ENCODE measurements around the gene PIK3R5. TPM values are rescaled to one million over a fixed set of nuclear protein-coding genes. Genes with fewer than 3 reads are reported as not detected.

The PIK3R5 gene
- total RNA-seq, 1 experiment from 2014 or later = not detected

- H3K36me3 ChIP-seq (ENCODE audit: control insufficient read depth, insufficient read depth, low read length) = no peaks in the 10 kb centered on the region
- H3K4me3 ChIP-seq (ENCODE audit: low read depth, low read length) = no peak overlapping the region
- Mint-ChIP-seq H3K4me3 (ENCODE audit: unreplicated experiment) (no peak overlapping the region), H3K27me3 (ENCODE audit: insufficient read depth, unreplicated experiment) (peaks cover 2% of the 10 kb centered on the region), H3K4me1 (ENCODE audit: low read depth, unreplicated experiment) (no peaks in the 10 kb centered on the region), H3K36me3 (ENCODE audit: insufficient read depth, unreplicated experiment) (no peaks in the 10 kb centered on the region), H3K9me3 (ENCODE audit: unreplicated experiment) (no peaks in the 10 kb centered on the region), H3K27ac (ENCODE audit: unreplicated experiment) (no peak overlapping the region)
- CTCF ChIA-PET = no interaction called here
- POLR2A ChIA-PET = no interaction called here
- no peak for TF ChIP-seq CTCF (IDR thresholded peaks at IDR 0.05; ENCODE audit: insufficient read depth in 1 of 2, low read depth in 1 of 2, low read length in 1 of 2, severe bottlenecking in 1 of 2, unreplicated experiment in 1 of 2)
- no peaks in the 10 kb centered on the region for H3K9me3 ChIP-seq
- no TSS peak for BruUV-seq (replicated peaks)
- intact Hi-C loops (cut with micrococcal nuclease; ENCODE audit: unreplicated experiment) = no loop called here
- H3K27me3 ChIP-seq (replicated peaks; ENCODE audit: control insufficient read depth, insufficient read depth, low read length) = no peaks in the 10 kb centered on the region
- no peak for DNase-seq
- no peaks in the 10 kb centered on the region for H3K4me1 ChIP-seq
These were observed 24.0 kb downstream of the PIK3R5 start for GRCh38 chr17:8941520-8941919.

DNA sequence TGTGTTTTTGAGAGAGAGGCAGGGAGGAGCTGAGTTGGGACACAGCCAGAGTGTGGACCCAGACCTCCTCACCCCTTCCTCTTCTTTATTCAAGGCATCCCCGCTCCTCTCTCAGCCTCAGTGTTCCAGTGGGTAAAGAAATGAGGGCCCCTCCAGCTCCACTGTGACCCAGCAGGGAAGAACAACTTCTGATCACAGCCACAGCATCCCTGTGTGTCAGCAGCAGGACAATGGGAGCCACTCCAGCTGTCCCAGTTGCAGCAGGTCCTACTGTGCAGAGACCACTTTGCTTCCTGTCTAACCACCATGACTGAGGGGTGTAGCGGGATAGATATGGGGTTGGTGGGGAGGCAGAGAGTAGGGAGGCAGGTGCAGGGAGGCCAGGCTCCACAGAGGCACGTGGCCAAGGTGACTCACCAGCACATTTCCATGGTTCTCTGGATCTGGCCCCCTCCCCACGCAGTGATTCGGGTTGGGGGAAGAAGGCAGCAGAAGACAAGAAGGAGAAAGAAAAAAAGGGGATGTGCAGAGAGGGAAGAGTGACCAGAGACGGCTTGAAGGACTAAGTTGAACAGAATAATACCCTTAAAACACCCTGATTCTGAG is 24.5 kb downstream of the PIK3R5 start:
- H3K9me3 Mint-ChIP-seq (ENCODE audit: unreplicated experiment) = no peaks in the 10 kb centered on the region
- intact Hi-C loops (cut with micrococcal nuclease; ENCODE audit: unreplicated experiment) = no loop called here
- no peak overlapping the region for H3K27ac Mint-ChIP-seq (ENCODE audit: unreplicated experiment)
- H3K9me3 ChIP-seq = no peaks in the 10 kb centered on the region
- no peaks in the 10 kb centered on the region for H3K4me1 ChIP-seq
- peaks cover 6% of the 10 kb centered on the region for H3K27me3 Mint-ChIP-seq (ENCODE audit: insufficient read depth, unreplicated experiment)
- no peak for DNase-seq
- no peaks in the 10 kb centered on the region for H3K27me3 ChIP-seq (replicated peaks; ENCODE audit: control insufficient read depth, insufficient read depth, low read length)
- no peaks in the 10 kb centered on the region for H3K4me1 Mint-ChIP-seq (ENCODE audit: low read depth, unreplicated experiment)
- POLR2A ChIA-PET = no interaction called here
- no peak overlapping the region for H3K4me3 Mint-ChIP-seq (ENCODE audit: unreplicated experiment)
- H3K36me3 Mint-ChIP-seq (ENCODE audit: insufficient read depth, unreplicated experiment) = no peaks in the 10 kb centered on the region
- H3K36me3 ChIP-seq (ENCODE audit: control insufficient read depth, insufficient read depth, low read length) = no peaks in the 10 kb centered on the region
- CTCF ChIA-PET = no interaction called here
- no TSS peak for BruUV-seq (replicated peaks)
- no peak overlapping the region for H3K4me3 ChIP-seq (ENCODE audit: low read depth, low read length)
- TF ChIP-seq CTCF (IDR thresholded peaks at IDR 0.05; ENCODE audit: insufficient read depth in 1 of 2, low read depth in 1 of 2, low read length in 1 of 2, severe bottlenecking in 1 of 2, unreplicated experiment in 1 of 2) = no peak

- Mint-ChIP-seq H3K9me3 (ENCODE audit: unreplicated experiment) (no peaks in the 10 kb centered on the region), H3K27me3 (ENCODE audit: insufficient read depth, unreplicated experiment) (peaks cover 9% of the 10 kb centered on the region), H3K36me3 (ENCODE audit: insufficient read depth, unreplicated experiment) (no peaks in the 10 kb centered on the region), H3K4me3 (ENCODE audit: unreplicated experiment) (no peak overlapping the region), H3K4me1 (ENCODE audit: low read depth, unreplicated experiment) (no peaks in the 10 kb centered on the region), H3K27ac (ENCODE audit: unreplicated experiment) (no peak overlapping the region)
- ChIA-PET CTCF (no interaction called here), POLR2A (no interaction called here)
- no peaks in the 10 kb centered on the region for H3K36me3 ChIP-seq (ENCODE audit: control insufficient read depth, insufficient read depth, low read length)
- no peaks in the 10 kb centered on the region for H3K27me3 ChIP-seq (replicated peaks; ENCODE audit: control insufficient read depth, insufficient read depth, low read length)
- H3K9me3 ChIP-seq = no peaks in the 10 kb centered on the region
- intact Hi-C loops (cut with micrococcal nuclease; ENCODE audit: unreplicated experiment) = no loop called here
- no TSS peak for BruUV-seq (replicated peaks)
- no peaks in the 10 kb centered on the region for H3K4me1 ChIP-seq
- no peak for TF ChIP-seq CTCF (IDR thresholded peaks at IDR 0.05; ENCODE audit: insufficient read depth in 1 of 2, low read depth in 1 of 2, low read length in 1 of 2, severe bottlenecking in 1 of 2, unreplicated experiment in 1 of 2)
- no peak overlapping the region for H3K4me3 ChIP-seq (ENCODE audit: low read depth, low read length)
- DNase-seq = no peak
These were observed 25.8 kb downstream of the PIK3R5 start for GRCh38 chr17:8939496-8940334.
